Measurements from ENCODE around the gene KRTAP3-2.

DNA sequence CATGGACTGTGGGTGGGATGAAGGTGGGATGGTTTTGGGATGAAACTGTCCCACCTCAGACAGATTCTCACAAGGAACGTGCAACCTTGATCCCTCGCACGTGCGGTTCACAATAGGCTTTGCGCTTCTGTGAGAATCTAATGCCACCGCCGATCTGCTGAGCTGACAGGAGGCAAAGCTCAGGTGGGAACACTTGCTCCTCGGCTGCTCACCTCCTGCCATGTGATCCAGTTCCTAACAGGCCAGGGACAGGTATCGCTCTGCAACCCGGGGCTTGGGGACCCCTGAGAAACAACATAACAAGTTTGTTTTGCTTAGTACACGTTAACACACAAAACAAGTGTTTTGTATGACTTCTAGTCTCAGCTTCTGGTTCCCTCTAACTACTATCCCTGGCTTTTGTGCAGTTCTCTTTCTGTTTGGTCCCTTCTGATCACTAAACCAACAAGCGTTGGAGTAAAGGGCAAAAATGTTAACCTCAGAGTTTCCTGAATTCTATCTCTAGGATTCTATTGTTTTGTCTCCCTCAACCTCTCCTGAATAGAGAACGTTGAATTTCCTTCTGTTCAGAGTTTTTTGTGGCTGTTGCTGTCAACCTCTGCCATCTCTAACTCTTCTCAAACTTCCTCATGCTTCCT, 17.0 kb upstream of the KRTAP3-2 start:
- no peak for TF ChIP-seq CTCF (IDR thresholded peaks at IDR 0.05)
- no peak for TF ChIP-seq POLR2A (IDR thresholded peaks at IDR 0.05)

Measured in uterus (tissue), 2 donors.